Kidney glomerular epithelial cell (primary cell): Measurements from ENCODE around the gene POLE3.
"Not testable (repeated sequence)": the region's sequence is repeated elsewhere in the genome, so short reads cannot be mapped to it uniquely, and the experiment has no call there.

Source experiments
- DNase-seq: peaks from one replicate; lab custom pipeline; 2025; lab: John Stamatoyannopoulos, UW

Gene POLE3

GRCh38 chr9:113410207-113410864 lies at the start of gene POLE3, which contains the start of gene C9orf43:
TSS of gene POLE3 (minus strand) at chr9:113410675. CDS start at chr9:113410293, 382 bp downstream.
TSS of gene C9orf43 (plus strand) at chr9:113410747. CDS start at chr9:113413494, 2,747 bp downstream.
- DNase-seq: peak; percentile 90

GRCh38 chr9:113456235-113456634 lies 45.8 kb upstream of the POLE3 start:
- DNase-seq: no peak

GRCh38 chr9:113454914-113455761 lies 44.7 kb upstream of the POLE3 start:
- DNase-seq: peak; percentile 52

GRCh38 chr9:113452113-113452605 lies 41.7 kb upstream of the POLE3 start:
- no peak for DNase-seq

- no peak for DNase-seq
These were observed 38.9 kb upstream of the POLE3 start for GRCh38 chr9:113449376-113449775.

- peak; percentile 63 for DNase-seq
These were observed 35.9 kb upstream of the POLE3 start for GRCh38 chr9:113446323-113446740.

- no peak for DNase-seq
These were observed 34.3 kb upstream of the POLE3 start for GRCh38 chr9:113444736-113445135.

GRCh38 chr9:113437716-113438115 lies 27.2 kb upstream of the POLE3 start:
- DNase-seq: not testable (repeated sequence)

- DNase-seq: no peak
These were observed 26.4 kb upstream of the POLE3 start for GRCh38 chr9:113436728-113437515.

GRCh38 chr9:113431191-113431590 lies 20.7 kb upstream of the POLE3 start:
- no peak for DNase-seq

- DNase-seq: no peak
These were observed 17.7 kb upstream of the POLE3 start for GRCh38 chr9:113428062-113428615.

GRCh38 chr9:113427629-113428028 lies 17.2 kb upstream of the POLE3 start:
- no peak for DNase-seq

GRCh38 chr9:113426701-113427100 lies 16.2 kb upstream of the POLE3 start:
- no peak for DNase-seq

- no peak for DNase-seq
These were observed 14.6 kb upstream of the POLE3 start for GRCh38 chr9:113425072-113425471.

GRCh38 chr9:113421726-113422125 lies 11.3 kb upstream of the POLE3 start:
- no peak for DNase-seq

- DNase-seq: no peak
These were observed 6.9 kb upstream of the POLE3 start for GRCh38 chr9:113417370-113417769.

GRCh38 chr9:113416149-113416721 lies 5.8 kb upstream of the POLE3 start:
- DNase-seq: no peak

GRCh38 chr9:113409883-113410206 lies 630 bp downstream of the POLE3 start:
- no peak for DNase-seq

- DNase-seq: no peak
These were observed 994 bp downstream of the POLE3 start for GRCh38 chr9:113409481-113409880.

- DNase-seq: peak; percentile 66
These were observed 3.5 kb downstream of the POLE3 start for GRCh38 chr9:113406873-113407511.

GRCh38 chr9:113406353-113406752 lies 4.1 kb downstream of the POLE3 start:
- DNase-seq: not testable (repeated sequence)
